Caco-2 (cell line): ENCODE measurements around the gene DRC7. TPM values are rescaled to one million over a fixed set of nuclear protein-coding genes. Genes with fewer than 3 reads are reported as not detected.

Source experiments
- Bru-seq: library from RNA; stranded (reverse); fragments of 400-500 nt; gene quantifications from one replicate; lab custom pipeline; 2021; lab: Mats Ljungman, UMichigan
- BruChase-seq, 2 experiments: library from RNA; stranded (reverse); fragments of 400-500 nt; gene quantifications; one replicate each; lab custom pipeline; 2021; lab: Mats Ljungman, UMichigan
- BruUV-seq: library from RNA; stranded (reverse); fragments of 400-500 nt; replicated peaks from 2 replicates; lab custom pipeline; 2021; lab: Mats Ljungman, UMichigan
- CTCF ChIA-PET: fragments of 300-600 bp; sonication (Branson Sonifier 250); formaldehyde crosslinking; loops from one replicate; lab custom pipeline; 2022; ENCODE audit warnings: antibody characterized with exemption; lab: Charles Lee
- POLR2A ChIA-PET: fragments of 300-600 bp; sonication (Branson Sonifier 250); formaldehyde crosslinking; loops from one replicate; lab custom pipeline; 2022; ENCODE audit warnings: antibody characterized with exemption; lab: Charles Lee
- DNase-seq, 2 experiments: peaks; one replicate each; pipeline versions ENCODE4 v3.0.0 to v3.0.0-alpha.2; 2020 to 2022
- H3K27me3 ChIP-seq: replicated peaks from 2 replicates; pipeline ENCODE4 v1.6.0; 2011; ENCODE audit warnings: low read length; ENCODE audit not compliant: control insufficient read depth, insufficient read depth
- H3K36me3 ChIP-seq: 2 replicates; pipeline ENCODE4 v1.5.1; 2011; ENCODE audit warnings: low read length; ENCODE audit not compliant: control insufficient read depth, insufficient read depth
- H3K4me1 ChIP-seq: fragments of 250-450 bp; sonication (Bioruptor Pico); 2 replicates; pipeline ENCODE4 v1.5.1; 2020; ENCODE audit warnings: mild to moderate bottlenecking
- H3K4me3 ChIP-seq: 2 replicates; pipeline ENCODE4 v1.5.1; 2011; ENCODE audit warnings: low read depth, mild to moderate bottlenecking, control low read depth, low read length
- H3K9me3 ChIP-seq: fragments of 250-450 bp; sonication (Bioruptor Pico); 2 replicates; pipeline ENCODE4 v1.5.1; 2020; ENCODE audit warnings: mild to moderate bottlenecking, moderate library complexity
- H3K27ac Mint-ChIP-seq: one replicate; pipeline ENCODE4 v1.8.0; 2022; ENCODE audit warnings: mixed read lengths; ENCODE audit not compliant: unreplicated experiment
- H3K27me3 Mint-ChIP-seq: one replicate; pipeline ENCODE4 v1.8.0; 2022; ENCODE audit warnings: mixed read lengths; ENCODE audit not compliant: insufficient read depth, unreplicated experiment
- H3K36me3 Mint-ChIP-seq: one replicate; pipeline ENCODE4 v1.8.0; 2022; ENCODE audit warnings: mild to moderate bottlenecking, mixed read lengths; ENCODE audit not compliant: insufficient read depth, unreplicated experiment
- H3K4me1 Mint-ChIP-seq: one replicate; pipeline ENCODE4 v1.8.0; 2022; ENCODE audit warnings: low read depth, mixed read lengths; ENCODE audit not compliant: unreplicated experiment
- H3K4me3 Mint-ChIP-seq: one replicate; pipeline ENCODE4 v1.8.0; 2022; ENCODE audit warnings: mild to moderate bottlenecking, moderate library complexity, mixed read lengths; ENCODE audit not compliant: unreplicated experiment
- H3K9me3 Mint-ChIP-seq: one replicate; pipeline ENCODE4 v1.8.0; 2022; ENCODE audit warnings: mixed read lengths; ENCODE audit not compliant: unreplicated experiment
- intact Hi-C: fragments of 100-400 bp; cut with micrococcal nuclease; formaldehyde crosslinking; loops from one replicate; pipeline ENCODE4 v1.10.0; 2022; ENCODE audit not compliant: unreplicated experiment
- long read RNA-seq: library from polyadenylated mRNA; stranded (forward); transcript quantifications from one replicate; pipeline ENCODE4 v2.0.0, GENCODE V29; 2022
- total RNA-seq: library from RNA; stranded (reverse); gene quantifications from 2 replicates; pipeline ENCODE4 v1.2.3, GENCODE V29; 2022
- TF ChIP-seq, protein P1 (sequence below), 2 experiments: fragments of 200-600 bp in 1 of 2; IDR thresholded peaks; 1 replicate in 1 of 2; 2 replicates in 1 of 2; pipeline versions ENCODE4 v1.5.1 to v1.8.0; 2011 to 2022; ENCODE audit warnings: antibody characterized with exemption in 1 of 2, control low read depth in 1 of 2, inconsistent platforms in 1 of 2, low read depth in 1 of 2, low read length in 1 of 2, mild to moderate bottlenecking in 1 of 2, moderate library complexity in 1 of 2; ENCODE audit not compliant: insufficient read depth in 1 of 2, severe bottlenecking in 1 of 2, unreplicated experiment in 1 of 2

Gene DRC7
- total RNA-seq (1.1 and 1.2 TPM in 2 replicates), Bru-seq, nascent RNA (percentile 22 among the genes with signal in this experiment), BruChase-seq, experiment 1, labeled RNA remaining after a 2-hour chase (percentile 21 among the genes with signal in this experiment), BruChase-seq, experiment 2, labeled RNA remaining after a 6-hour chase (percentile 20 among the genes with signal in this experiment)
- long read RNA-seq, partial matches to known transcripts, result 1 of 5 reads
- long read RNA-seq, other reads (novel, unspliced or antisense), result 4 of 5 reads

DNA sequence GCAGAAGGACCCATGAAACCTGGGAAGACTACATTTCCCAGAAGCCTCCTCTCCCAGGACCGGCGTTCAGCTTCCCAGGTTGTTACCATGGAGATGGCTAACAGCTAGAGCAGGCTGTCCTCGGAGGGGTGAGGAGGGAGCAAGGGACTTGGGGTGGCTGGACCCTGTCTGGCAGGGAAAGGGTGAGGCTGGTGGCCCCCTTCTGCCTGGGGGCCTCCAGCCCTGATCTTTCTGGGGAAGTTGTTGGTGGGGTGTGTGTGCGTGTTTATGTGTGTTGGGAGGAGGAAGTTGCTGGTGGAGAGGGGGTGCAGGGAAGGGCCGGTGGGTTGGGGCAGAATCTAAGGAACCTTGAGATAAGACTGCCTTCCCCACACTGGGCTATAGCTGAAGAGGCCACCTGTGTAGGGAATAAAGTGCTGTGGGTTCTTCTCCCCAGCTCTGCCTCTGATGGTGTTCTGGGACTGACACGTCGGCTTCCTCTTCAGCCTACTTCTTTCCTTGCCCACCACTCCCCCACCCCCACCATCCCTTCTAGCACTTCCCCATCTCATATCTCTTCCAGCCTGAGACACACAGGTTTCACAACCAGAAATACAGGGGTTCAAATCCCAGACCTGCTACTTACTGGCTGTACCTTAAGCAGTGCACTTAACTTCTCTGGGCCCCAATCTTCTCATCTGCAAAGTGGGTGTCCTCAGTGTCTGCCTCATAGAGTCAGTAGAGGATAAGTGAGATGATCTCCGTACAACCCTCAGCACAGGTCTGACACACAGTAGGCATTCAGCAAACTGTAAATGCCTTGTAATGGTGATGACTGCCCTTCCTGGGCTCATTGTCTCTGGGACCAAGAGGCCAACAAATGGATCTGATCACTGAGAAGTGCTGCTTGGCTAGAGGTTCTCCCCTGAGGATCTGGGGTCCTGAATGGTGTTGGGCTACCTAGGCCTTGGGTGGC is at the start of gene DRC7:
TSS of gene DRC7 (plus strand) at position 82 of the 955 bp plus-strand sequence. CDS start 3,144 bp downstream, outside the sequence.
- Mint-ChIP-seq H3K4me1 (peaks cover 9% of the 10 kb centered on the region), H3K27me3 (no peaks in the 10 kb centered on the region), H3K4me3 (peak within 1 kb of the TSS; percentile 3), H3K27ac (peak within 1 kb of the TSS; percentile 68), H3K9me3 (no peaks in the 10 kb centered on the region), H3K36me3 (no peaks in the 10 kb centered on the region)
- no peaks in the 10 kb centered on the region for H3K9me3 ChIP-seq
- peak; percentile 81 to 82 for DNase-seq
- CTCF ChIA-PET, result interaction anchor here (0.6 to 1.0 kb wide), 3 partner anchors 9 to 172 kb away, joined by 3 to 5 read pairs (median 4); no protein-coding TSS in a partner anchor
- POLR2A ChIA-PET, result interaction anchor here (0.6 to 1.0 kb wide), 2 partner anchors 40 to 42 kb away, joined by 3 to 4 read pairs; partner anchors contain the start of gene KATNB1
- H3K4me1 ChIP-seq, result peaks cover 17% of the 10 kb centered on the region
- no peaks in the 10 kb centered on the region for H3K27me3 ChIP-seq
- no peak within 1 kb of the TSS for H3K4me3 ChIP-seq
- TF ChIP-seq, protein P1, sequence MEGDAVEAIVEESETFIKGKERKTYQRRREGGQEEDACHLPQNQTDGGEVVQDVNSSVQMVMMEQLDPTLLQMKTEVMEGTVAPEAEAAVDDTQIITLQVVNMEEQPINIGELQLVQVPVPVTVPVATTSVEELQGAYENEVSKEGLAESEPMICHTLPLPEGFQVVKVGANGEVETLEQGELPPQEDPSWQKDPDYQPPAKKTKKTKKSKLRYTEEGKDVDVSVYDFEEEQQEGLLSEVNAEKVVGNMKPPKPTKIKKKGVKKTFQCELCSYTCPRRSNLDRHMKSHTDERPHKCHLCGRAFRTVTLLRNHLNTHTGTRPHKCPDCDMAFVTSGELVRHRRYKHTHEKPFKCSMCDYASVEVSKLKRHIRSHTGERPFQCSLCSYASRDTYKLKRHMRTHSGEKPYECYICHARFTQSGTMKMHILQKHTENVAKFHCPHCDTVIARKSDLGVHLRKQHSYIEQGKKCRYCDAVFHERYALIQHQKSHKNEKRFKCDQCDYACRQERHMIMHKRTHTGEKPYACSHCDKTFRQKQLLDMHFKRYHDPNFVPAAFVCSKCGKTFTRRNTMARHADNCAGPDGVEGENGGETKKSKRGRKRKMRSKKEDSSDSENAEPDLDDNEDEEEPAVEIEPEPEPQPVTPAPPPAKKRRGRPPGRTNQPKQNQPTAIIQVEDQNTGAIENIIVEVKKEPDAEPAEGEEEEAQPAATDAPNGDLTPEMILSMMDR (IDR thresholded peaks at IDR 0.05; ENCODE audit: insufficient read depth in 1 of 2, low read depth in 1 of 2, low read length in 1 of 2, severe bottlenecking in 1 of 2, unreplicated experiment in 1 of 2), result no peak
- intact Hi-C loops, result no loop called here
- no peaks in the 10 kb centered on the region for H3K36me3 ChIP-seq
- BruUV-seq, result no TSS peak

- ChIA-PET POLR2A (no interaction called here), CTCF (interaction anchor here (2.8 to 3.6 kb wide), 2 partner anchors 45 to 55 kb away, joined by 9 to 24 read pairs; no protein-coding TSS in a partner anchor)
- Histone ChIP-seq H3K27me3 (no peaks in the 10 kb centered on the region), H3K4me3 (no peak overlapping the region), H3K4me1 (peaks cover 10% of the 10 kb centered on the region; the same call in 1 of the 2 replicates), H3K9me3 (no peaks in the 10 kb centered on the region), H3K36me3 (peaks cover 11% of the 10 kb centered on the region)
- TF ChIP-seq, protein P1 (IDR thresholded peaks at IDR 0.05; ENCODE audit: insufficient read depth in 1 of 2, low read depth in 1 of 2, low read length in 1 of 2, severe bottlenecking in 1 of 2, unreplicated experiment in 1 of 2), result no peak
- Mint-ChIP-seq H3K27me3 (no peaks in the 10 kb centered on the region), H3K27ac (peak overlapping the region; percentile 86), H3K9me3 (no peaks in the 10 kb centered on the region), H3K4me3 (no peak overlapping the region), H3K36me3 (peaks cover 20% of the 10 kb centered on the region), H3K4me1 (peaks cover 6% of the 10 kb centered on the region)
- intact Hi-C loops, result loop anchor here (5.0 kb wide), 1 partner anchor 92 kb away; the partner anchor contains the start of gene KATNB1
- no TSS peak for BruUV-seq
- no peak for DNase-seq
These were observed 49.4 kb upstream of the DRC7 start for GRCh38 chr16:57645169-57645568.
